KOPT-K1 (cell line): Measurements from ENCODE around the gene TMCO6.
"Not testable (repeated sequence)": the region's sequence is repeated elsewhere in the genome, so short reads cannot be mapped to it uniquely, and the experiment has no call there.

ENCODE experiments used
- H3K27ac ChIP-seq: fragments of 200-600 bp; sonication (generic); 2 replicates; pipeline ENCODE4 v1.5.1; 2016; ENCODE audit warnings: antibody characterized with exemption, mild to moderate bottlenecking, low read depth, low read length; ENCODE audit not compliant: poor library complexity, severe bottlenecking
- H3K36me3 ChIP-seq: fragments of 200-600 bp; sonication (generic); 2 replicates; pipeline ENCODE4 v1.5.1; 2017; ENCODE audit warnings: antibody characterized with exemption, mild to moderate bottlenecking, low read length, moderate library complexity; ENCODE audit not compliant: insufficient read depth
- H3K9me3 ChIP-seq: fragments of 200-600 bp; sonication (generic); 2 replicates; pipeline ENCODE4 v1.5.1; 2017; ENCODE audit warnings: antibody characterized with exemption, low read length, mild to moderate bottlenecking; ENCODE audit not compliant: insufficient read depth, poor library complexity, severe bottlenecking

Gene TMCO6

DNA sequence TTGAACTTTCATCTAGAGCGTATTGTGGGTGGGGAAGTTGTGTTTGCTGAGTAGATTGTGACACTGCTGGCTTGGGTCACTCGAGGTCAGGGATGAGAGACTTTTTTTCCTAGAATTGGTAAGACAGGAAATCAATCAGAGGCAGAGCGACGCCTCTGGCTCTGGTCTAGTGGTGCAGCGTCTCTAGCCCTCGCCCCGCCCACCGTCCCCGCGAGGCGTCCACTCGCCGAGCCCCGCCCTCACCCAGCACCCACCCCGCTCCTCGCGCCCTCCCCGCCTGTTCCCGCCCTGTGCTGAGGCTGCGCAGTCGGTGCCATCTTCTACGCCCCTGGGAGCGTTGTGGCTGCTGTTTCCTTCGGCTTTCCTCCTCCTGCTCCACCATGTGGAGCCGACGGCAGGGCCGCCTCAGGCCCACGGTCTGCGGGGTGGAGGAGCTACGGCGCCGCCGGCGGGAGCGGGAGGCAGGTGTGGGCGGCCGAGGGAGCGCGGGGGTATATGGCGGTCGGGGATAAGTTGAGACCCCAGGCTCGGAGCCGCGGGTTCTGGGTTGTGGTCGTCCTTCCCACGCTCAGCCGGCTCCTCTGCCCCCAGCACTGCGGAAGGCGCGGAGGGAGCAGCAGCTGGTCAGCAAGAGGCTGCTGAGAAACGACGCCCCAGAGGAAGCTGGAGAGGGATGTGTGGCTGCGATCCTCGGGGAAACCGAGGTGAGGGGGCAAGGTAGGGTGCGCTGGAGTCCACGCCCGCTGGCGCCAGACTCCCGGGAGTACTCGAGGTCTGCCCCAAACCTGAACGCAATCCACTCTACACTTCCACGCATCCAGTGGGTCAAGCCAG, at the start of gene TMCO6:
Gene TMCO6, plus strand, starts transcription at position 304 of the 834 bp plus-strand sequence. Its CDS starts 77 bp downstream, at position 381.
- H3K36me3 ChIP-seq = peaks cover 38% of the 10 kb centered on the region
- H3K9me3 ChIP-seq = no peaks in the 10 kb centered on the region
- H3K27ac ChIP-seq = peak within 1 kb of the TSS; percentile 76

DNA sequence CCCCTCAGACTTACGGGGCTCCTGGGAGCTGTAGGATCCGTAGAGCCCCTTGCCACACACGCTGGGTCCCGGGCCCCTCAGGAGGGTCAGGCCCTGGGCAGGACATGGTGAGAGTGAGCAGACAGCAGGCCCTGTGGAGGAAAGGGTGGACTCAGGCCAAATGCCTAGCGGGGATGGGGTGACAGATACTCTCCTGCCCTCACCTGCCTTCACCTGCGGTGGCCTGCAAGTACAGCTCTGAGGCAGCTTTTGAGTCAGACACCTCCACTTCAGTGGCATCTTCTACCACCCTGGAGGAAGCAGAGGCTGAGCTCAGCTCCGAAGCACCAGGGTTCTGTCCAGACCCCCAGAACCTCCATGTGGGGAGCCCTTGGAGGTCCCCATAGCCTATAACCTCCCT, 48.4 kb upstream of the TMCO6 start:
- Histone ChIP-seq H3K36me3 (no peaks in the 10 kb centered on the region), H3K9me3 (no peaks in the 10 kb centered on the region), H3K27ac (no peak overlapping the region)

DNA sequence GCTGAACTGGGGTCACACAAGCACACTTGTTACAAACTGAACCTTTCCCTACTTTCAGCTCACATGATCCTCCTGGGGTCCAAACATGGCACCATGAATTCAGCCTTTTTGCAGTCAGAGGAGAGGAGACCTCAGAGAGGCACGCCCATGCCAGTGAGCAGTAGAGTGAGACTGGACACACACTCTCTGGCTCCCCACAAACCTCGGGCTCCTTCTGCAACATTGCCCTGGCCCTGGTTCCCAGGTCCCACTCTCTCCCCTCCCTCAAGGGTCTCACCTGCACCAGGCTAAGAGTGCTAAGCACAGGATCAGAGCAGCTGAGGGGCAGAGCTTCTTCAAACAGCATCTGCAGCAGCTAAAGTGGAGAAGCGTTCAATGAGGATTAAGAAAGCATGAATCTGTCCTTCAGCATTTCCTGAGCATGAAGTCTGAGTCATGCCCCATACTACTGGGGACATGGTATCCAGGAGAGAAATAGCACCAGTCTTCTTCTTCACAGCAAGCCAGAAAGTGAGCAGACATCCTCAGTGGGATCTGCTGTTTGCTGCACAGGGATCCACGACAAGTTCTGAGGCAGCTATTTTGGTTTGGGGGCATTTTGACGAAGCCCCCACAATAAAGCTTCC, 47.4 kb upstream of the TMCO6 start:
- Histone ChIP-seq H3K9me3 (no peaks in the 10 kb centered on the region), H3K27ac (no peak overlapping the region), H3K36me3 (no peaks in the 10 kb centered on the region)

DNA sequence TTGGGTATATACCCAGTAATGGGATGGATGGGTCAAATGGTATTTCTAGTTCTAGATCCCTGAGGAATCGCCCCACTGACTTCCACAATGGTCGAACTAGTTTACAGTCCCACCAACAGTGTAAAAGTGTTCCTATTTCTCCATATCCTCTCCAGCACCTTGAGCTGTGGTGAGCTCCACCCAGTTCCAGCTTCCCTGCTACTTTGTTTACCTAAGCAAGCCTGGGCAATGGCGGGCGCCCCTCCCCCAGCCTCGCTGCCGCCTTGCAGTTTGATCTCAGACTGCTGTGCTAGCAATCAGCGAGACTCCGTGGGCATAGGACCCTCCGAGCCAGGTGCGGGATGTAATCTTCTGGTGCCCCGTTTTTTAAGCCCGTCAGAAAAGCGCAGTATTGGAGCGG, 46.2 kb upstream of the TMCO6 start:
- H3K36me3 ChIP-seq, H3K27ac ChIP-seq, H3K9me3 ChIP-seq: not testable (repeated sequence)

DNA sequence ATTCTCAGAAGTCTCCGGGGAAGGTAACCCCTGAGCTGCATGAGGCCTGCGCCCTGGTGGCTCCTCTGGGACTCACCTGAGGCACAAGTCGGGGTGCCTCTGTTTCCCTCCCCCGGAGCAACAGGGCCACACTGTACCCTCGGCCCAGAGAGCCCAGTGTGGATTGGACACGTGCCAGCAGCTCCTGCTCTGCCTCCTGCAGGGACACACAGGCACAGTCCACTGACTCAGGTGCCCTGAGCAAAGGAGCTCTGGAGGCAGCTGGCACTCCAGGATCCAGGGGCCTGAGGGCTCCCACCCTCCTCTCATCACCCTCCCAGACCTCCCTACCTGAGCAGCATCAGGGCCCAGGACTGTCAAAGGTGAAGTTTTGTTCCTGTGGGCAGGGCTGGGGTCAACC, 45.1 kb upstream of the TMCO6 start:
- H3K9me3 ChIP-seq = no peaks in the 10 kb centered on the region
- H3K27ac ChIP-seq = no peak overlapping the region
- H3K36me3 ChIP-seq = no peaks in the 10 kb centered on the region

DNA sequence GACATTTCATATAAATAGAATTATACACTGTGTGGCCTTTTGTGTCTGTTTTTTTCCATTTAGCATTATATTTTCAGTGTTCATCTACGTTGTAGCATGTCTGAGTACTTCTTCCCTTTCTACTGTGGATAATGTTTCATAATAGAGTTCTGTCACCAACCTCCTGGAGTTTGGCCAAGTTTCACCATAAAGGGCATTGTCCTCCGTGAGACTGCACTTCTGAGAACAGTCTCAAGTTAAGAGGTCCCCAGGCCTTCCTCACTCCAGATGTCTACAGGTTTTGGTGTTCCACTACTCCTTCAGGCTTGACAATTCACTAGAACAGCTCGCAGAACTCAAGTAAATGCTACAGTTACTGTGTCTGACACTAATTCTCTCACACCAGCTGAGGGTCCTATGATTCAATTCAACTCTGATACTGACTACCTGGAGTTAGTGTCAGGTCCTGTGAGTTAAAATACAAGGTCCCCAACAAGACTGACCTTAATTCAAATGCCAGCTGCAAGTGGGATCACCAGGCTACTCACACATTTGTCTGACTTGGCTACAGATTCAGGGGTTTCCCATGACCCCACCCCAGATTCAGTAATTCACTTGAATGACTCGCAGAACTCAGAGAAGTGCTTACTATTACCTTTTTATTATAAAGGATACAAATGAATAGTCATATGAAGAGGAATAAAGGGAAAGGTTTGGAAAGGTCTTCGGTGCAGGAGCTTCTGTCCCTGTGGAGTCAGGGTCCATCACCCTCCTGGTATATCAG, 43.5 kb upstream of the TMCO6 start:
- Histone ChIP-seq H3K9me3 (no peaks in the 10 kb centered on the region), H3K36me3 (no peaks in the 10 kb centered on the region), H3K27ac (no peak overlapping the region)

DNA sequence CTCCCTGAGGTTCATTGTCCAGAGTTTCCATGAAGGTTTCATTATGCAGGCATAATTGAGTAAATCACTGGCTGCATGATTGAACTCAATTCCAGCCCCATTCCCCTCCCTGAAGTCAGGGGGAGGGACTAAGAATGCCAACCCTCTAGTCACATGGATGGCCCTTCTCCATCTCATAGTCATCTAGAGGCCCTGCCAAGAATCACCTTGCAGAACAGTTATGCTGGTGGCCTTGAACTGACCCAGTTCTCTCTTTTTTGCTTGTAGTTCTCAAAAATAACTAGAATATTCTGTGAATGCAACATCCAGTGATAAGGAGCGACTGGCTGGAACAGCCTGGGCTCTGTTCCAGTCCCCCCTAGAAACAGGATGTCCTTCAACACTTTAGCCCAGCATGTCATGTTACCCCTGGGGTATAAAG, 42.9 kb upstream of the TMCO6 start:
- Histone ChIP-seq H3K36me3 (no peaks in the 10 kb centered on the region), H3K9me3 (no peaks in the 10 kb centered on the region), H3K27ac (no peak overlapping the region)

DNA sequence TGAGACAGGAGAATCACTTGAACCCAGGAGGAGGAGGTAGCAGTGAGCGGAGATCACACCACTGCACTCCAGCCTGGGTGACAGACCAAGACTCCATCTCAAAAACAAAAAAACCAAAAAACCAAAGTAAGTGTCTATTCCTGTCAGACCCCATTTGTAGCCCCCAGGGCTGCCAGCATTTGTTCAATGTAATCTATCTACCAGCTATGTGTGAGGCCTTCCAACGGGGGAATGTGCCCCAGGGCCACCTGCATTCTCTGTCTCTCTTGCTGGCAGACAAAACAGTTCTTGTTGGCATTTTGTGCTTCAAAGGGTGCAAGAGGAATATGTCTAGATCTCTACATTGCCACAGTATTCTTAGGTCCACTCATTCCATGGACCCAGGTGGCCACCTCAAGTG, 40.4 kb upstream of the TMCO6 start:
- Histone ChIP-seq H3K9me3 (no peaks in the 10 kb centered on the region), H3K27ac (no peak overlapping the region), H3K36me3 (no peaks in the 10 kb centered on the region)

DNA sequence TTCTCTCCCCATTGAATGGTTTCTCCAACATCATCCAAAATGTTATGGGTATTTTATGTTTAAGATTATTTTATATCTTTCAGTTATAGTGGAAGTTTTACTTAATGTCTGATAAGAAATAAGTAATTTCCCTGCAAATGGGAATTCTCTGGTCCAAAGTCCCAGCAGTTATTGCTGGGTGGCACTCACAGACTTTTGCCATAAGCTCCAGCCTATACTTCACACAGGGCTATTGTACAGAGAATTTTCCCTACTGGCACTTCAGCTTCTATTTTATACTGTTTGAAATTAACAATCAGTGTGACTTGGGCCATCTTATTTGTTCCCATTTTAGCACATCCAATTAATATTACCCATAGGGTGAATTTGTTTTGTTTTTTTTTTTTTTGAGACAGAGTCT, 39.2 kb upstream of the TMCO6 start:
- no peaks in the 10 kb centered on the region for H3K36me3 ChIP-seq
- H3K27ac ChIP-seq = no peak overlapping the region
- H3K9me3 ChIP-seq = no peaks in the 10 kb centered on the region

DNA sequence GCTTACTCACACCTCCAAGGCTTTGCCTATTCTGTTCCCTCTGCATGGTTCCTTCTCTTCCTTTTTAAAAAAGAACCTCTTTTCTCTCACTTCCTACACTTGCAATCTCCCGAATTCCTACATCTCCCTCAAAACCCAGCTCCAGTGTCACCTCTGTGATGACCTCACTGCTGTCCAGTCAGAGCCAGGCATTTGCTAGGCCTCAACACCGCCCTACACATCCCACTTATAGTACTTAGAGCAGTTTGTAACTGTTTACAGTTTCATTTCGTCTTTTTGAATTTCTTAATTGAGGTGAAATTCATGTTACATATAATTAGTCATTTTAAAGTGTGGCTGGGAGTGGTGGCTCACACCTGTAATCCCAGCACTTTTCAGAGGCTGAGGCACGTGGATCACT, 37.1 kb upstream of the TMCO6 start:
- no peaks in the 10 kb centered on the region for H3K9me3 ChIP-seq
- no peak overlapping the region for H3K27ac ChIP-seq
- no peaks in the 10 kb centered on the region for H3K36me3 ChIP-seq

DNA sequence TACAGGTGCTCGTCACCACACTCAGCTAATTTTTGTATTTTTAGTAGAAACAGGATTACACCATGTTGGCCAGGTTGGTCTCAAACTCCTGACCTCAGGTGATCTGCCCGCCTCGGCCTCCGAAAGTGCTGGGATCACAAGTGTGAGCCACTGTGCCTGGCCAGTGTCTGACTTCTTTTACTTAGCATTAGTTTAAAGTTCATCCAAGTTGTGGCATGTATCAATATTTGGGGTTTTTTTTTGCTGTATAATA, 35.9 kb upstream of the TMCO6 start:
- not testable (repeated sequence) for H3K9me3 ChIP-seq, H3K36me3 ChIP-seq, H3K27ac ChIP-seq

DNA sequence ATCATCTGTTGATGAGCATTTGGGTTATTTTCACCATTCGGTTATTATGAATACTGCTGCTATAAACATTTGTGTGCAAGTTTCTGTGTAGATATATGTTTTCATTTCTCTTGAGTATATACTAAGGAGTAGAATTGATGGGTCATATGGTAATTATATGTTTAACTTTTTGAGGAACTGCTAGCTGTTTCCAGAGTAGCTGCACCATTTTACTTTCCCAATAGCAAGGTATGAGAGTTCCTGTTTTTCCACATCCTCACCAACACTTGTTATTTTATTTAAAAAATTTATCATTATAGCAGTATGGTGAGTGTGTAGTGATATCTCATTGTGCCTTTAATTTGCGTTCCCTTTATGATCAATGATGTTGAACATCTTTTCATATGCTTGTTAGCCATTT, 35.5 kb upstream of the TMCO6 start:
- Histone ChIP-seq H3K9me3 (no peaks in the 10 kb centered on the region), H3K36me3 (no peaks in the 10 kb centered on the region), H3K27ac (no peak overlapping the region)

DNA sequence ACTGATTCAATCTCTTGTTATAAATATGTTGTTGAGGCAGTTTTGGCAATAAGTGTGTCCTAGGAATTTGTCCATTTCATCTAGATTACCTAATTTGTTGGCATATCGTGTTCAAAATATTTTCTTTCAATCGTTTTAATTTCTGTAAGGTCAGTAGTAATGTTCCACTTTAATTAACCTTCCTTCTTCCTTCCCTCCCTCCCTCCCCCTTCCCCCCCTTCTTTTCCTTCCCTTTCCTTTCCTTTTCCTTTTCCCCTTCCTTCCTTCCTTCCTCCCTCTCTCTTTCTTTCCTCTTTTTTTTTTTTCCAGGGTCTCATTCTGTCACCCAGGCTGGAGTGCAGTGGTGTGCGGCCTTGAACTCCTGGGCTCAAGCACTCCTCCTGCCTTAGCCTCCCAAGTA, 33.4 kb upstream of the TMCO6 start:
- Histone ChIP-seq H3K27ac (no peak overlapping the region), H3K9me3 (no peaks in the 10 kb centered on the region), H3K36me3 (no peaks in the 10 kb centered on the region)

DNA sequence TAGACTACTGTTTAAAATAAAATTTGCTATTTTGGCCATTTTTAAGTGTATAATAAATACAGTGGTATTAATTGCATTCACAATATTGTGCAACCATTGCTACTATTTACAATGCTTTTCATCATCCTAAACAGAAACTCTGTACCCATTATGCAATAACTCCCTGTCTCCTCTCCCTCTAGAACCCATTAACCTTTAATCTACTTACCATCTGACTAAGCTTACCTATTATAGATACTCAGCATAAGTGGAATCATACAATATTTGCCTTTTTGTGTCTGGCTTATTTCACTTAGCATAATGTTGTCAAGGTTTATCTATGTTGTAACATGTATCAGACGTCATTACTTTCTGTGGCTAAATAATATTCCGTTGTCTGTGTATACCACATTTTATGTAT, 32.2 kb upstream of the TMCO6 start:
- Histone ChIP-seq H3K36me3 (no peaks in the 10 kb centered on the region), H3K9me3 (no peaks in the 10 kb centered on the region), H3K27ac (no peak overlapping the region)

DNA sequence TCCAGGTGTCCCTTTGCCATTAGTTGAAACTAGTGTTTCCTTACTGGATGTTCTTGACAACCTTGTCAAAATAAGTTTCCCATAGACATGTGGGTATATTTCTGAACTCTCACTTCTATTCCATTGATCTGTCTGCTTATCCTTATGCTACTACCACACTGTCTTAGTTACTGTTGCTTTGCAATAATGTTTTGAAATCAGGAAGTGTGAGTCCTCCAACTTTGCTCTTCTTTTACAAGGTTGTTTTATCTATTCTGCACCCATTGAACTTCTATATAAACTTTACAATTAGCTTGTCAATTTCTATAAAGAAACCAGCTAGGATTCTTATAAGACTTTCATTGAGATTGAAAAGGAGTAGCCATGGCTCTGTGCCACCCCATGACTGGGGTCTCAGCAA, 30.5 kb upstream of the TMCO6 start:
- Histone ChIP-seq H3K36me3 (no peaks in the 10 kb centered on the region), H3K27ac (no peak overlapping the region), H3K9me3 (no peaks in the 10 kb centered on the region)

DNA sequence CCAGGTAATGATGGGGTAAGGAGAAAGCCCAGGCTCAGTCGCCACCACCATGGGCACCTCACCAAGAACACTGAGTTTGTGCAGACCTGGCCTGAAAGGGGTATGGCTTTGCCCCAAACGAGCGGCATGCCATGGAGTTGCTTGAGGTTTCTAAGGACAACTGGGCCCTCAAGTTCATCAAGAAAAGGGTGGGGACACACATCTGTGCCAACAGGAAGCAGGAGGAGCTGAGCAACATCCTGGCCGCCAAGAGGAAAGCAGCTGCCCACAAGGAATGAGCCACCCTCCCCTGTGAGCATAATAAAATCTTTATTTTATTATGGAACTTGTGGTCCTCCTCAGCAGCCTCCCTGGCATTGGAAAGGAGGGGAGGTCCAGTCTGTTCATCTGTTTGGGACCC, 30.1 kb upstream of the TMCO6 start:
- H3K9me3 ChIP-seq = no peaks in the 10 kb centered on the region
- no peaks in the 10 kb centered on the region for H3K36me3 ChIP-seq
- no peak overlapping the region for H3K27ac ChIP-seq
